ENCODE results near the gene CSNK1D.

CSNK1D gene

GRCh38 chr17:82226146-82226808 is 47.2 kb downstream of the CSNK1D start:
- H3K4me3 ChIP-seq (ENCODE audit: low read depth, low read length), result no peak overlapping the region
- no peak for DNase-seq (ENCODE audit: low read depth, low spot score)
- POLR2A ChIA-PET, result no interaction called here
- CTCF ChIA-PET, result interaction anchor here (1.1 to 2.4 kb wide), 2 partner anchors 9 to 20 kb away, joined by 4 to 14 read pairs; no protein-coding TSS in a partner anchor
- no peak for TF ChIP-seq CTCF (IDR thresholded peaks at IDR 0.05; ENCODE audit: insufficient read depth, low read length, missing control alignments)

- H3K4me3 ChIP-seq (ENCODE audit: low read depth, low read length), result no peak overlapping the region
- no peak for DNase-seq (ENCODE audit: low read depth, low spot score)
- TF ChIP-seq CTCF (IDR thresholded peaks at IDR 0.05; ENCODE audit: insufficient read depth, low read length, missing control alignments), result no peak
- ChIA-PET POLR2A (no interaction called here), CTCF (interaction anchor here (2.4 kb wide), 1 partner anchor 10 kb away, joined by 14 read pairs; no protein-coding TSS in a partner anchor)
Measured at GRCh38 chr17:82225368-82226029, 48.0 kb downstream of the CSNK1D start.

- ChIA-PET POLR2A (no interaction called here), CTCF (no interaction called here)
- TF ChIP-seq CTCF (IDR thresholded peaks at IDR 0.05; ENCODE audit: insufficient read depth, low read length, missing control alignments), result no peak
- H3K4me3 ChIP-seq (ENCODE audit: low read depth, low read length), result no peak overlapping the region
- DNase-seq (ENCODE audit: low read depth, low spot score), result no peak
Measured at GRCh38 chr17:82224666-82225065, 48.8 kb downstream of the CSNK1D start.

- DNase-seq (ENCODE audit: low read depth, low spot score), result no peak
- TF ChIP-seq CTCF (IDR thresholded peaks at IDR 0.05; ENCODE audit: insufficient read depth, low read length, missing control alignments), result no peak
- CTCF ChIA-PET, result interaction anchor here (1.1 kb wide), 1 partner anchor 18 kb away, joined by 3 read pairs; no protein-coding TSS in a partner anchor
- POLR2A ChIA-PET, result no interaction called here
- H3K4me3 ChIP-seq (ENCODE audit: low read depth, low read length), result no peak overlapping the region
Measured at GRCh38 chr17:82223517-82223916, 50.0 kb downstream of the CSNK1D start.

- POLR2A ChIA-PET, result no interaction called here
- no peak overlapping the region for H3K4me3 ChIP-seq (ENCODE audit: low read depth, low read length)
- CTCF ChIA-PET, result interaction anchor here (1.1 kb wide), 1 partner anchor 17 kb away, joined by 3 read pairs; no protein-coding TSS in a partner anchor
- no peak for TF ChIP-seq CTCF (IDR thresholded peaks at IDR 0.05; ENCODE audit: insufficient read depth, low read length, missing control alignments)
- DNase-seq (ENCODE audit: low read depth, low spot score), result no peak
Measured at GRCh38 chr17:82222816-82223215, 50.7 kb downstream of the CSNK1D start.

GRCh38 chr17:82221341-82221902 is 52.1 kb downstream of the CSNK1D start:
- DNase-seq (ENCODE audit: low read depth, low spot score), result no peak
- CTCF ChIA-PET, result interaction anchor here (1.4 to 3.4 kb wide), 2 partner anchors 15 kb away, joined by 5 to 18 read pairs; no protein-coding TSS in a partner anchor
- H3K4me3 ChIP-seq (ENCODE audit: low read depth, low read length), result no peak overlapping the region
- POLR2A ChIA-PET, result interaction anchor here (0.7 to 9.8 kb wide), 2 partner anchors 9 to 16 kb away, joined by 5 to 101 read pairs; partner anchors contain the start of gene SLC16A3
- TF ChIP-seq CTCF (IDR thresholded peaks at IDR 0.05; ENCODE audit: insufficient read depth, low read length, missing control alignments), result no peak
